ENCODE measurements around the gene CSGALNACT2.

The CSGALNACT2 gene

DNA sequence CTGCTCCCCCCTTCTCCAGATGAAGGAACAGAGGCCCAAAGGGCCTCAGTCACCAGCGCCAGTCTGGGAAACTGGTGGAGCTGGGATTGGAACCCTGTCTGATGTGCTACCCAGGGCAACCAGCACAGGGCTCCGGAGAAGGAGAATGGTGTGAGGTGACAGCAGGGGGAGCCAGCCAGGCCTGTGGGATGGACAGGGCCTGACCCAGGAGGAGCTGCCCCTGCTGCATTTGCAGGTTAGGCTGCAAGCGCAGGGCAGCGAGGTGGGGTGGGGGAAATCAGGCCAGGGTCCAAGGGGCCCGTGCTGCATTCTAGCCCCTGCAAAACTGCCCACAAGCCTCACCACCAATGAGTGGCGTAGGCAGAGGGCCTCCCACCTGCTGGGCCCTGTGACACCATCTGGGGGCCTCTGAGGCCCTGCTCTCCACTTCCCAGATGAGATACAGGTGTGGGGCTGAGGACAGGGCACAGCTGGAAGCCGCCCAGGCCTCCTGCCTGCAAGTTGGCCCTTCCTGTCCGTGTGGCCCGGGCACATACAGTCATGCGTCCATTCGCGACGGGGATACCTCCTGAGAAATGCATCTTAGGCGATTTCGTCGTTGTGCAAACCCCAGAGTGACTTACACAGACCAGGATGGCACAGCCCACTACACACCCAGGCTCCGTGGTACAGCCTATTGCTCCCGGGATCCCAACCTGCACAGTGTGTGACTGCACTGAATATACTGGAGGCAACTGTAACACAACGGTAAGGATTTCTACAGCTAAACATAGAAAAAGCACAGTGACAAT is 83.4 kb downstream of the CSGALNACT2 start:
- H3K27ac ChIP-seq, result no peak overlapping the region
- no peaks in the 10 kb centered on the region for H4K20me1 ChIP-seq (ENCODE audit: insufficient read depth)
- H3K4me2 ChIP-seq, result no peak overlapping the region
- no peaks in the 10 kb centered on the region for H3K27me3 ChIP-seq (ENCODE audit: insufficient read depth, low read depth)
- TF ChIP-seq, protein P1, sequence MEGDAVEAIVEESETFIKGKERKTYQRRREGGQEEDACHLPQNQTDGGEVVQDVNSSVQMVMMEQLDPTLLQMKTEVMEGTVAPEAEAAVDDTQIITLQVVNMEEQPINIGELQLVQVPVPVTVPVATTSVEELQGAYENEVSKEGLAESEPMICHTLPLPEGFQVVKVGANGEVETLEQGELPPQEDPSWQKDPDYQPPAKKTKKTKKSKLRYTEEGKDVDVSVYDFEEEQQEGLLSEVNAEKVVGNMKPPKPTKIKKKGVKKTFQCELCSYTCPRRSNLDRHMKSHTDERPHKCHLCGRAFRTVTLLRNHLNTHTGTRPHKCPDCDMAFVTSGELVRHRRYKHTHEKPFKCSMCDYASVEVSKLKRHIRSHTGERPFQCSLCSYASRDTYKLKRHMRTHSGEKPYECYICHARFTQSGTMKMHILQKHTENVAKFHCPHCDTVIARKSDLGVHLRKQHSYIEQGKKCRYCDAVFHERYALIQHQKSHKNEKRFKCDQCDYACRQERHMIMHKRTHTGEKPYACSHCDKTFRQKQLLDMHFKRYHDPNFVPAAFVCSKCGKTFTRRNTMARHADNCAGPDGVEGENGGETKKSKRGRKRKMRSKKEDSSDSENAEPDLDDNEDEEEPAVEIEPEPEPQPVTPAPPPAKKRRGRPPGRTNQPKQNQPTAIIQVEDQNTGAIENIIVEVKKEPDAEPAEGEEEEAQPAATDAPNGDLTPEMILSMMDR (conservative IDR thresholded peaks at IDR 0.05; ENCODE audit: low read depth, low read length), result no peak
- no peaks in the 10 kb centered on the region for H3K79me2 ChIP-seq (ENCODE audit: insufficient read depth, low read depth)
- no peaks in the 10 kb centered on the region for H3K4me1 ChIP-seq (ENCODE audit: low read depth, poor library complexity, severe bottlenecking)
- H3K4me3 ChIP-seq (IDR thresholded peaks at IDR 0.05; ENCODE audit: insufficient read depth, low read depth, low read length), result no peak overlapping the region
- no peaks in the 10 kb centered on the region for H3K36me3 ChIP-seq (ENCODE audit: insufficient read depth)
- H3K9ac ChIP-seq, result no peak overlapping the region
- no peak overlapping the region for H2AFZ ChIP-seq (ENCODE audit: low read depth)

DNA sequence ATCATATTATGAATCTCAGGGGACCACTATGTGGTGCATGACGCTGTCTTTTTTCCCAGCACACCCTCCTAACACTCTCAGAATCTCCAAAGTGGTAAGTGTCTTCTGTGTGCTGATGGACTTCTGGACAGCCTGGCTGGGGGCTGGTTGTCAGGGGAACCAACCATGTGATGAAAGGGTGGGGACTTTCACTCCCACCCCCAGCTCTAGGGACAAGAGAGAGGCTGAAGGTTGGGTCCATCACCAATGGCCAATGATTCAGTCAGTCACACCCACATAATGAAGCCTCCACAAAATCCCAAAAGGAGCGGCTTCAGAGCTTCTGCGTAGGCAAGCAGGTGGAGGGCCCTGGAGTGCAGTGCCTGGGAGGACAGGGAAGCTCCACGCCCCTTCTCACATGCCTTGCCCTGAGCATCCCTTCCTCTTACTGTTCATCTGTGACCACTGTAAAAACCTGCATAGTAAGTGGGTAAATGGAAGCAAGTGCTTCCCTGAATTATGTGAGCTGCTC is 84.0 kb downstream of the CSGALNACT2 start:
- TF ChIP-seq, protein P1 (conservative IDR thresholded peaks at IDR 0.05; ENCODE audit: low read depth, low read length), result no peak
- Histone ChIP-seq H3K36me3 (ENCODE audit: insufficient read depth) (no peaks in the 10 kb centered on the region), H3K9ac (no peak overlapping the region), H3K27ac (no peak overlapping the region), H3K79me2 (ENCODE audit: insufficient read depth, low read depth) (no peaks in the 10 kb centered on the region), H3K4me2 (no peak overlapping the region), H3K4me3 (IDR thresholded peaks at IDR 0.05; ENCODE audit: insufficient read depth, low read depth, low read length) (no peak overlapping the region), H3K27me3 (ENCODE audit: insufficient read depth, low read depth) (no peaks in the 10 kb centered on the region), H2AFZ (ENCODE audit: low read depth) (no peak overlapping the region), H4K20me1 (ENCODE audit: insufficient read depth) (no peaks in the 10 kb centered on the region), H3K4me1 (ENCODE audit: low read depth, poor library complexity, severe bottlenecking) (no peaks in the 10 kb centered on the region)

DNA sequence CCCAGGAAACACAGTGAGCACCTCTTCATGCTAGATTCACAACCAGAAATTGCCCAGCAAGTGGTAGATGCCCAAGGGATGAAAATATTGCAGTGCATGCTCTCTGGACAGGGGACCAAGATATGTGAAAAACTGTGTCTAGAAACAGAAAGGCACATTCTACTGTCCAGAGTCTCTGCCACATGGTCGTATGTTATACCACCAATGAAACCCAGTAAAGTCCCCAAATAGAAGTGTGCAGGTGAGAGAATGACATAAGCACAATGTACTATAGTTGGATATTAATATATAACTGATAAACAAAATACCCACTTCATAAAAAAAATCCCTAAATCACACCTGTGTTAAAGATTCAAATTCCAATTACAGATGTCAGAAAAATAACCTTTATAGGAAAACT is 84.8 kb downstream of the CSGALNACT2 start:
- TF ChIP-seq, protein P1 (conservative IDR thresholded peaks at IDR 0.05; ENCODE audit: low read depth, low read length), result no peak
- Histone ChIP-seq H3K36me3 (ENCODE audit: insufficient read depth) (no peaks in the 10 kb centered on the region), H3K4me2 (no peak overlapping the region), H3K9ac (no peak overlapping the region), H4K20me1 (ENCODE audit: insufficient read depth) (no peaks in the 10 kb centered on the region), H2AFZ (ENCODE audit: low read depth) (no peak overlapping the region), H3K79me2 (ENCODE audit: insufficient read depth, low read depth) (no peaks in the 10 kb centered on the region), H3K27ac (no peak overlapping the region), H3K4me1 (ENCODE audit: low read depth, poor library complexity, severe bottlenecking) (no peaks in the 10 kb centered on the region), H3K4me3 (IDR thresholded peaks at IDR 0.05; ENCODE audit: insufficient read depth, low read depth, low read length) (no peak overlapping the region), H3K27me3 (ENCODE audit: insufficient read depth, low read depth) (no peaks in the 10 kb centered on the region)

DNA sequence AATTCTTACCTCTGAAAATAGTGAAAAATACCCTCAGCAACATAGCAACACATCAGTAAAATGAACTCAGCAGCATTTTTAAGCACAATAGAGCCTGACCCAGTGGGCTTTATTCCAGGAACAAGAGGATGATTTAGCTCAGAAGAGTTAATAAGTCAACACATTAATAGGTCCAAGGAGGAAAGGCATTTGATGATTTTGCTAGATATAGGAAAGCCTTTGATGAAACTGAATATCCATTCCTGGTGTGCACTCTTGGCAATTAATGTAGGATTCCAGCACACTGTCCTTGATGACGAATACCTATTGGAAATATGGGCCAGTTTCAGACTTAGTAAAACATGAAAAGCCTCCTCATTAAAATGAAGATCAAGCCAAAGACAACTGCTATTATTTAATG is 86.1 kb downstream of the CSGALNACT2 start:
- Histone ChIP-seq H4K20me1 (ENCODE audit: insufficient read depth) (no peaks in the 10 kb centered on the region), H3K36me3 (ENCODE audit: insufficient read depth) (no peaks in the 10 kb centered on the region), H3K9ac (no peak overlapping the region), H3K4me1 (ENCODE audit: low read depth, poor library complexity, severe bottlenecking) (no peaks in the 10 kb centered on the region), H3K4me3 (IDR thresholded peaks at IDR 0.05; ENCODE audit: insufficient read depth, low read depth, low read length) (no peak overlapping the region), H3K27ac (no peak overlapping the region), H2AFZ (ENCODE audit: low read depth) (no peak overlapping the region), H3K79me2 (ENCODE audit: insufficient read depth, low read depth) (no peaks in the 10 kb centered on the region), H3K4me2 (no peak overlapping the region), H3K27me3 (ENCODE audit: insufficient read depth, low read depth) (no peaks in the 10 kb centered on the region)
- TF ChIP-seq, protein P1 (conservative IDR thresholded peaks at IDR 0.05; ENCODE audit: low read depth, low read length), result no peak
